ENCODE measurements around the gene DNAJC21. TPM values are rescaled to one million over a fixed set of nuclear protein-coding genes. Genes with fewer than 3 reads are reported as not detected.

The DNAJC21 gene
- total RNA-seq, 1 donor from 2014 or later, result 45.3 TPM

- Mint-ChIP-seq H3K27me3 (ENCODE audit: low read depth) (no peaks in the 10 kb centered on the region), H3K4me1 (peaks cover 10% of the 10 kb centered on the region), H3K27ac (no peak overlapping the region), H3K36me3 (peaks cover 7% of the 10 kb centered on the region), H3K4me3 (no peak overlapping the region), H3K9me3 (no peaks in the 10 kb centered on the region)
- TF ChIP-seq CTCF (IDR thresholded peaks at IDR 0.05; ENCODE audit: unreplicated experiment), result no peak
- DNase-seq (ENCODE audit: low spot score in 2 of 2, unreplicated experiment in 2 of 2), result no peak
Observed at GRCh38 chr5:34899066-34899465, 30.3 kb upstream of the DNAJC21 start.

GRCh38 chr5:34900652-34901051 is 28.7 kb upstream of the DNAJC21 start:
- no peaks in the 10 kb centered on the region for H3K9me3 Mint-ChIP-seq
- no peak for DNase-seq (ENCODE audit: low spot score in 2 of 2, unreplicated experiment in 2 of 2)
- H3K36me3 Mint-ChIP-seq, result peaks cover 9% of the 10 kb centered on the region
- peaks cover 10% of the 10 kb centered on the region for H3K4me1 Mint-ChIP-seq
- no peak for TF ChIP-seq CTCF (IDR thresholded peaks at IDR 0.05; ENCODE audit: unreplicated experiment)
- H3K4me3 Mint-ChIP-seq, result no peak overlapping the region
- no peak overlapping the region for H3K27ac Mint-ChIP-seq
- H3K27me3 Mint-ChIP-seq (ENCODE audit: low read depth), result no peaks in the 10 kb centered on the region

- no peaks in the 10 kb centered on the region for H3K27me3 Mint-ChIP-seq (ENCODE audit: low read depth)
- no peak for DNase-seq (ENCODE audit: low spot score in 2 of 2, unreplicated experiment in 2 of 2)
- H3K27ac Mint-ChIP-seq, result no peak overlapping the region
Observed at GRCh38 chr5:34903260-34903659, 26.1 kb upstream of the DNAJC21 start.

GRCh38 chr5:34905564-34905963 is 23.8 kb upstream of the DNAJC21 start:
- H3K9me3 Mint-ChIP-seq, result no peaks in the 10 kb centered on the region
- H3K4me3 Mint-ChIP-seq, result no peak overlapping the region
- H3K27ac Mint-ChIP-seq, result no peak overlapping the region
- no peaks in the 10 kb centered on the region for H3K27me3 Mint-ChIP-seq (ENCODE audit: low read depth)
- no peak for DNase-seq (ENCODE audit: low spot score in 2 of 2, unreplicated experiment in 2 of 2)
- peak; percentile 57 for TF ChIP-seq CTCF (IDR thresholded peaks at IDR 0.05; ENCODE audit: unreplicated experiment)
- H3K36me3 Mint-ChIP-seq, result peaks cover 16% of the 10 kb centered on the region
- no peaks in the 10 kb centered on the region for H3K4me1 Mint-ChIP-seq

More at GRCh38 chr5:34903260-34903659, 26.1 kb upstream of the DNAJC21 start:
- Mint-ChIP-seq H3K36me3 (peaks cover 9% of the 10 kb centered on the region), H3K4me3 (no peak overlapping the region), H3K4me1 (peaks cover 3% of the 10 kb centered on the region), H3K9me3 (no peaks in the 10 kb centered on the region)
- no peak for TF ChIP-seq CTCF (IDR thresholded peaks at IDR 0.05; ENCODE audit: unreplicated experiment)

- TF ChIP-seq CTCF (IDR thresholded peaks at IDR 0.05; ENCODE audit: unreplicated experiment), result no peak
- no peak overlapping the region for H3K27ac Mint-ChIP-seq
- no peak for DNase-seq (ENCODE audit: low spot score in 2 of 2, unreplicated experiment in 2 of 2)
- peaks cover 29% of the 10 kb centered on the region for H3K4me1 Mint-ChIP-seq
- no peaks in the 10 kb centered on the region for H3K9me3 Mint-ChIP-seq
- H3K27me3 Mint-ChIP-seq (ENCODE audit: low read depth), result no peaks in the 10 kb centered on the region
- peaks cover 17% of the 10 kb centered on the region for H3K36me3 Mint-ChIP-seq
- H3K4me3 Mint-ChIP-seq, result no peak overlapping the region
Observed at GRCh38 chr5:34913072-34913471, 16.3 kb upstream of the DNAJC21 start.

GRCh38 chr5:34914671-34915138 is 14.7 kb upstream of the DNAJC21 start:
- H3K27me3 Mint-ChIP-seq (ENCODE audit: low read depth), result no peaks in the 10 kb centered on the region
- DNase-seq (ENCODE audit: low spot score in 2 of 2, unreplicated experiment in 2 of 2), result no peak
- no peak overlapping the region for H3K27ac Mint-ChIP-seq
- no peak for TF ChIP-seq CTCF (IDR thresholded peaks at IDR 0.05; ENCODE audit: unreplicated experiment)
- peaks cover 29% of the 10 kb centered on the region for H3K4me1 Mint-ChIP-seq
- H3K4me3 Mint-ChIP-seq, result no peak overlapping the region
- H3K9me3 Mint-ChIP-seq, result no peaks in the 10 kb centered on the region
- peaks cover 10% of the 10 kb centered on the region for H3K36me3 Mint-ChIP-seq

Data from mesothelial cell of epicardium (in vitro differentiated cells).